RPMI8226 (cell line): ENCODE data around the gene BRD4.

Experiments
- DNase-seq: peaks from one replicate; pipeline ENCODE4 v3.0.0-alpha.2; 2015

Gene BRD4

DNA sequence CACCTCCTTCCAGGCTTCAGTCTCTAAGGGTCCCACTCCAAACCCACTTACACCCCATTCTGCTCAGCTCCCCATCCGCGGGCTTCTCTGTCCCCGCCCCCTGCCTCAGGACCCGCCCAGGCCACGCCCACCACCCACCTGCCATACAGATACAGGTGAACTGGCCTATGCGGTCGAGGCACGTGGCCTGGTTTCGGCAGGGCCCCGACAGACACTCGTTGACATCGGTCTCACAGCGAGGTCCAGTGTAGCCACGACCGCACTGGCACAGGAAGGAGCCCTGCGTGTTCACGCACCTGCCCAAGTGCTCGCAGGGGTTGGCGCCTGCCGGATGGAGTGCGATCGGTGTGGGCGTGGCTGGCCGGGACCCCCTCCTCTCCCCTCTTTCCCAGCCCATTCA lies 143.5 kb downstream of the BRD4 start:
- no peak for DNase-seq

- peak; percentile 39 for DNase-seq
These were observed 145.0 kb downstream of the BRD4 start for GRCh38 chr19:15187026-15188007.
